ENCODE data around the gene KCTD7.
"Not testable (repeated sequence)": the region's sequence is repeated elsewhere in the genome, so short reads cannot be mapped to it uniquely, and the experiment has no call there.

KCTD7 gene

DNA sequence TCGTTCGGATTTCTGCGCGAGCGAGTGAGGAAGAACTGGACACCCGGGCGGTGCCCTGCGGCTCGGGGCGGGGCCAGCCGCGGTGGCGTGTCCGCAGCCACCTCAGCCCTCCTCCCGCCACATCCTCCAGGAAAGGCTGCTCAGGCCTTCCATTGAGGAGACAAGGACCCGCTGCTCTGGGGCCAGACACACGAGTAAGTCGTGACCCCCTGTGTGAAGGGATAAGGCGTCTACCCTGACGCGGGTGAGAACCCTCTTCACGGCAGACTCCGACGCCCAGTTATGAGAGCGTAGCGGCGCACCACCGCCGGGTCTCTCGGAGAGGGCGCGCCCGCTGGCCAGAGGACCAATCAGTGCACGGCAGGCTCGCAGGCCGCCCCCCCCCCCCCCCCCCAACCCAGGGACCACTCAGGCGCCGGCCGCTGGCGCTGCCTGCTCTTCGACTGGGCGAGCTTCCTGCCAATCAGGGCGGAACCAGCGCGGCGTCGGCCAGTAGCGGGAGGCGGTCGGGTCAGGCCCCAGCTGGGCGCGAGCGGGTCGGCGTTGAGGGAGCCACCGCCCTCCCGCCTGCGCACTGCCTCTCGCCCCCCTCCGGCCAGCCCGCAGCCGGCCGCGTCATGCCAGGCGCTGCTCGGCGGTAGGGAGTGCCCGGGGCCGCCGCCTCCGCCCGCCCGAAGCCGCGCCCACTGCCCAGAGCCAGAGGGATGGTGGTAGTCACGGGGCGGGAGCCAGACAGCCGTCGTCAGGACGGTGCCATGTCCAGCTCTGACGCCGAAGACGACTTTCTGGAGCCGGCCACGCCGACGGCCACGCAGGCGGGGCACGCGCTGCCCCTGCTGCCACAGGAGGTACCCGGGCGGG lies at the start of gene KCTD7:
Gene KCTD7 (plus strand): TSS at position 521 of the 861 bp plus-strand sequence. CDS start 184 bp downstream, at position 705.
- DNase-seq = peak; percentile 99

DNA sequence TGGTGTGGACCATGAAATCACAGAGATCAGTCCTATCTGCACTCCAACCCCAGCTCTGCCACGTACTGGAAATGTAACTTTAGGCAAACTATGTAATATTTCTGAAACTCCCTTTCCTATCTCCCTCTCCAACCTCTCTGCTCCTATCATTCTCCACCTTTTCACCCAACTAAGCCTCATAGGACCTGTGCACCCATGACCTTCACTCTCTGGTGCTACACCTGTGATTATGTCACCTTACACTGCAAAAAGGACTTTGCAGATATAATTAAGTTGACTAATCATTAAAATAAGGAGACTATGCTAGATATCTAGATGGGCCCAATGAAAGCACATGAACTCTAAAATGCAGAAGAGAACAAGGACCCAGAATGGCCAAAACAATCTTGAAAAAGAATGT lies 48.3 kb upstream of the KCTD7 start:
- DNase-seq = not testable (repeated sequence)

DNA sequence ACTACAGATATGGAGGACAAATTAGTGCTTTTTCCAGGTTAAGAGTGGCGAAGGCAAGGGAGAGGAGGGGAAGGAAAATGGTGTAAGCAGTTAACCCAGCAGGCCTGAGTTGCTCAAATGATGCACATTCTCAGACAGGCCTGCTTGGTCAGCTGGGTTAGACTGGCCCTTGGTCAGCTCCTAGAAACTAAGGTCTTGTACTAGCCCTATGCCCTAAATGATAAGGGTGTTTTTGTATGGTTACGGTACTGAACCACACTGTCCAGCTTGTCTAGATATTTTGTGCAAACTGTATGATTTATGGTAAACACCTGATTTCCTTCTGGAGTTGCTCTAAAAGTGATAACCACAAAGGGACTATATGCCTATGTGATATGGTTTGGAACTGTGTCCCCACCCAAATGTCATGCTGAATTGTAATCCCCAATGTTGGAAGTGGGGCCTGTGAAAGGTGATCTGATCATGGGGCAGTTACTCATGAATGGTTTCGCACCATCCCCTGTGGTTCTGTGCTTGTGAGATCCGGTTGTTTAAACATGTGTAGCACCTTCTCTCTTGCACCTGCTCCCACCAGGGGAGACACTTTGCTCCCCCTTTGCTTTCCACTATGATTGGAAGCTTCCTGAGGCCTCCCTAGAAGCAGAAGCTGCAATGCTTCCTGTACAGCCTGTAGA lies 45.7 kb upstream of the KCTD7 start:
- not testable (repeated sequence) for DNase-seq

DNA sequence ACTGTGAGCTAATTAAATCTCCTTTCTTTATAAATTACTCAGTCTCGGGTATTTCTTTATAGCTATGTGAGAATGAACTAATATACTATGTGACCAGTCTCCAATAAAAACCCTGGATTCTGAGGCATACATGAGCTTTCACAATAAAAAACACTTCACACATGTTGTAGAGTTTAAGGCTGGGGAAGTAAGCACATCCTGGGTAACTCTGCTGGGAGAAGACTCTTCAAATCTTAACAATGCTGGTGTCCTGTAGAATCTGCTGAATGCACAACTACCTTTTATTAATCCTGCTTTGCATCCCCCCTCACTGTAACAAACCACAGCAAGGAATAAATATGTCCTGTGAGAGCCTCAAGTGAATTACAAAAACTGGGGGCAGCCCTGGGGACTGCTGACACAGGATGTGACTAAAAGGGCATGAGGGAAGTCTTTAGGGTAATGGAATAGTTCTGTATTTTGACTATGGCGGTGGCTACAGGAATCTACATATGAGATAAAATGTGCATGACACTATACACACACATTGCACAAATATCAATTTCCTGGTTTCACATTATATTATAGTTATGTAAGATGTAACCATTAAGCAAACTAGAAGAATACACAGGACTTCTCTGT lies 45.1 kb upstream of the KCTD7 start:
- no peak for DNase-seq

DNA sequence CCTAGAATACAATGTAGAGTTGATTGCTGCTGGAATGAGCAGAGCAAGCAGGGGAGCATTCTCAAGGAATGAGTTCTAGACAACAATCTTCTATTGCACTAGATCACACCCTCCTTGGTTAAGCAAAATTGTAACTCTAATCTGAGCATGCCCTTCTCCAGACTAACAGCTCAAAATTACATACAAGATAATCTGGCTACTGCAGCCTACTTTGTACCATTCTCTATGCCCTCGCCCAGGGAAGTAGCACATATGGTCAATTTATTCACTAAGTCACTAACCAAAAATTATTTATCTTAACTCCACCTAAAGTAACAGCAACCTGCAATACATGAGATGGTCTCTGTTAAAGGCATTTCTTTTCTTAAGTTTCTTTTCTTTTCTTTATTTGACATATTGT lies 42.5 kb upstream of the KCTD7 start:
- DNase-seq = no peak

DNA sequence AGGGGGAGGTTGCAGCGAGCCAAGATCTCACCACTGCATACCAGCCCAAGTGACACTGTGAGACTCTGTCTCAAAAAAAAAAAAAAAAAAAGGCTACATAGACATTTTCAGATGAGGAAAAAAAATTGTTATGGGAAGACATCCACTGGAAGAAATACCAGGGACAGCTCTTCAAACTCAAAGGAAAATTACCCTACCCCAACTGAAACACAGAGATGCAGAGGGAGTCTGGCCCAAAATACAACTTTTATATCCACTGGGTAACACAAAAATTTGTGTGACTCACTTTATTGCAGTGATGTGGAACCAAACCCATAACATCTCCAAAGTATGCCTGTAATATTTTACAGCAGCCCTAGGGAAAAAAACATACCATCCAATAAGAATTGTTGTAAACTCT lies 40.5 kb upstream of the KCTD7 start:
- not testable (repeated sequence) for DNase-seq

DNA sequence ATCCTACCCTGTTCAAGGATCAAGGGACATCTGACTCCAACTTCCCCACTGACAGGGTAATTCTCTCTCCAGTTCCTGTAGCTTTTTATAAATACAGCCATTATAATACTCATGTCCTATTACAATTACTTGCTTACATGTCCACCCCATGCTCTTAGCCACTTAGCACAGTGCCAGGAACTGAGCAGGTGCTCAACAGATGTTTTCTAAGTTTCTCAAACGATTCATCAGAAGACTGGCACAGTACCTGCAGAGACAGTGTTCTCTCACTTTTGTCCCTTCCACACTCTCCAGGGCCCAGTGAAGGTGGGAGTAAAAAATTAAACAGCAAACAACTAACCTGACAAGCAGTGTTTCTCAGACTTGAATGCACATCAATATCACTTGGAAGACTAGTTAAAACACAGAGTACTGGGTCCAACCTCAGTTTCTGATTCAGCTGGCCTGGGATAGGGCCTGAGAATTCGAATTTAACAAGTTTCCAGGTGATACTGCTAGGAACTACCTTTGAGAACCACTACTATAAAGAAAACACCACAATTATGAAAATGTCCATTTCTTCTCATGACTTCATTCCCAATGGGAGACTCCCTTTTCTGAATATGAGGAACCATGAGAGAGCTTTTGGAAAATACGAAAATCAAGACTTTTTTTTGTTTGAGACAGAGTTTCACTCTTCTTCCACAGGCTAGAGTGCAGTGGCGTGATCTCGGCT lies 39.7 kb upstream of the KCTD7 start:
- not testable (repeated sequence) for DNase-seq

DNA sequence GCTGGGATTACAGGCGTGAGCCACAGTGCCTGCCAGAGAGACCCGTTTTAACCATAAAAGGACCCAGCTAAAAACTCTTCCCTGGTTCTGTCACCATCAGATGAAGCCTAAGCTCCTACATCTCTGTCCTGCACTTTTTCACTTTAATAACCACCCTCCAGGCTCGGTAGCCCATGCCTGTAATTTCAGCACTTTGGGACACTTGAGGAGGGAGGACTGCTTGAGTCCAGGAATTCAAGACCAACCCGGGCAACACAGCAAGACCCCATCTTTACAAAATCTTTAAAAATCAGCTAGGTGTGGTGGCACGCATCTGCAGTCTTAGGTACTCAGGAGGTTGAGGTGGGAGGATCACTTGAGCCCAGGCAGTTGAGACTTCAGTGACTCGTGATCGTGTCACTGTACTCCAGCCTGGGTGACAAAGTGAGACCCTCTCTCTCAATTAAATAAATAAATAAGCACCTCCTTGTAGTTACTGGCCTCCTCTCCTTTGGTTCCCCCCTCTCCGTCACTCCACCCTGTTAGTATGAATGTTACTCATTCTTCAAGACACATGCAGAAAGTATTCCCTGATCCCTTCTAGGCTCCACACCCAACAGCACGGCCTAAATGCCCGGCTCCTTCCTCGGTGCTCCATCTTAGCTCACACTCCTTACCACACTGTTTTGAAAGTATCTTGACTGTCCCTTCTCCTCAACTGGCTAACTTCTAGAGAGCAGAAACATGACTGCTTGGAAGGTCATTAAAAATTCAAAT lies 38.2 kb upstream of the KCTD7 start:
- not testable (repeated sequence) for DNase-seq

DNA sequence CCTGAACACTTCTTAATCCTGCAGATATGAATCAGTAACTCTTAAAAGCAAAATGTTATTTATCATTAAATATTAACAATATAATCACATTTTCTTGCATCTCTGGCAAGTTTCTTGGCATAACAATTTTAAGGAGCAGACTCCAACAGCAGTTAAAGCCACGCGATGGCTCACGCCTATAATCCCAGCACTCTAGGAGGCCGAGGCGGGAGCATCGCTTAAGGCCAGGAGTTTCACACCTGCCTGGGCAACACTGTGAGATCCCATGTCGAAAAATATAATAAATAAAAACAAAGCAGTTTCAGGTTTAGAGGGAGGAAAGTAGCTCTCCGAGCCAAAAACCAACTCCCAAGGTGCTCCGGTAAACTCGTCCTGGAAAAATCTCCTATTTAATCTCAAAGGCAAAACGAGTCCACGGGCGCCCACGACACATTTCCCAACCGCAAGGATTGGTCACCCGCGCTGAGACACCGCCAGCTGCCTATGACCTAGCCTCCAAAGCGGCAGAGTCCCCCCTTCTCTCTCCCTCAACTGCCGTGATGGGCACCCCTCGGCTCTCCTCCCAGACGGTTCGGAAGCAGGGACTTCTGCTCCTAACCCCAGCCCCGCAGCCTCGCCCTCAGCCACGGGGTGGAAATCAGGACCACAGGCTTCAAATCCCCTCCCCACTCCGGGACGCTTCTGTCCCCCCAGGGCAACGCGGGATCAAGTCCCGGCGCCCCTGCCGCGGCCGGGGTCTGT lies 37.5 kb upstream of the KCTD7 start:
- DNase-seq = not testable (repeated sequence)

DNA sequence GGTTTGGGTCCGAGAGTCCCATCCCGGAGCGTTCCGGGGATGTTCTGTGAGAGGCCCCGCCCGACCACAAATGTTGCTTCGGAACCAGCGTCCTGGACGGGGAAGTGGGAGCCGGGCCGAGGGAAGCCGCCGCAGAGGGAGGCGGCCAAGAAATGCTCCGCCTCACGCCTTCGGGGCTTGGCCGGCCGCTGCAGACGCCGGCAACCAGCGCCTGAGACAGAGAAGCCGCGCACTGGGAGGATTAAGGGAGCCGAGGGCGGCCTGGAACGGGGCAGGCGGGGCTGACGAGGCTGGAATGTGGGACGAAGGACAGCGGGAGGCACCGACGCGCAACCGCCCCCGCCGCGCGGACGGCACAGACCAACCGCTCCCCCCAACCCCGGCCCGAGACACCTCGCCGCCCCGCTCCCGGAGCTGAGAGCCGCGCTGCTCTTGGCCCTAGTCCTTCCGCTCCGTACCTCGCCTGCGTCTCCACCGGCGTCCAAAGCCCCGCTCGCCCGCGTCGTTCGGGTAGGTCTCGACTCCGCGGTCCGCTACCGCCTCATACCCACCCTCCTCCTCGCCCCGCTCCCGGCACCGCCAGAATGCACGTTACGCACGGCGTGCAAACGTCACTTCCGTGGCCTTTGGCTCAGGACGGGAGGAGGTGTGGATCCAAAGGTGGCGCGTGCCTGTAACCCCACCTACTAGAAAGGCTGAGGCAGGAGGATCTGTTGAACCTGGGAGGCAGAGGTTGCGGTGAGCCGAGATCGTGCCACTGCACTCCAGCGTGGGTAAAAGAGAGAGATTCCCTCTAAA lies 36.7 kb upstream of the KCTD7 start:
- DNase-seq = peak; percentile 97

DNA sequence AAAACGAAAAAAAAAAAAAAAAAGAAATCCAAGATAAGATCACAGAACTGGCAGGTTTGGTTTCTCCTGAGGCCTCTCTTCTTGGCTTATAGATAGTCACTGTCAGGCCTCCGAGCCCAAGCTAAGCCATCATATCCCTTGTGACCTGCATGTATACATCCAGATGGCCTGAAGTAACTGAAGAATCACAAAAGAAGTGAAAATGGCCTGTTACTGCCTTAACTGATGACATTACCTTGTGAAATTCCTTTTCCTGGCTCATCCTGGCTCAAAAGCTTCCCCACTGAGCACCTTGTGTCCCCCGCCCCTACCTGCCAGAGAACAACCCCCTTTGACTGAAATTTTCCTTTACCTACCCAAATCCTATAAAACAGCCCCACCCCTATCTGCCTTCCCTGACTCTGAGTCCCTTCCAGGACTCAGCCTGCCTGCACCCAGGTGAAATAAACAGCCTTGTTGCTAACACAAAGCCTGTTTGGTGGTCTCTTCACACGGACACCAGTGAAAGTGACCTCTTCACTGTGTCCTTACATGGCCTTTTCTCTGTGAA lies 36.0 kb upstream of the KCTD7 start:
- not testable (repeated sequence) for DNase-seq

DNA sequence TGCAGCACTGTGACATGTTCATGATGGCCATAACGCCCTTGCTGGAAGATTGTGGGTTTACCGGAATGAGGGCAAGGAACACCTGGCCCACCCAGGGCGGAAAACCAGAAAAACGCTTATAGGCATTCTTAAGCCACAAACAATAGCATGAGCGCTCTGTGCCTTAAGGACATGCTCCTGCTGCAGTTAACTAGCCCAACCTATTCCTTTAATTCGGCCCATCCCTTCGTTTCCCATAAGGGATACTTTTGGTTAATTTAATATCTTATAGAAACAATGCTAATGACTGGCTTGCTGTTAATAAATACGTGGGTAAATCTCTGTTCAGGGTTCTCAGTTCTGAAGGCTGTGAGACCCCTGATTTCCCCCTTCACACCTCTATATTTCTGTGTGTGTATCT lies 34.6 kb upstream of the KCTD7 start:
- DNase-seq = not testable (repeated sequence)

DNA sequence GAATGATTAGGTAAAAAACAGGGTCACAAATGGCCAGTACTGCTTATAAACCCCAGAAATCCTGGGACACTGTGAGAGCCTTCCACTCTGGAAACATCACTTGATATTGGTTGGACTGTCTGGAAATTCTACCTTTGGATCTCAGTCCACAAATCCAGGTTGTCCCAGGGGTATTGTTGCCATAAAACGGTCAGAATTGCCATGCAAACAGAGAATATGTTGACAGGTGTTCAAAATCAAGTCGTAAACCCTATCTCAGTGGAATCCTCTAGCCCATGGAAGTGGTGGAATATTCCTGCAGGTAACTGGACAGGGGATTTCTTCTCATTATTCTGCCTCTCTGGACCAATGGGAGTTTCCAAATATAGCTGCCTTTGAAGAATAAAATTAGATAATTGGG lies 31.2 kb upstream of the KCTD7 start:
- no peak for DNase-seq

DNA sequence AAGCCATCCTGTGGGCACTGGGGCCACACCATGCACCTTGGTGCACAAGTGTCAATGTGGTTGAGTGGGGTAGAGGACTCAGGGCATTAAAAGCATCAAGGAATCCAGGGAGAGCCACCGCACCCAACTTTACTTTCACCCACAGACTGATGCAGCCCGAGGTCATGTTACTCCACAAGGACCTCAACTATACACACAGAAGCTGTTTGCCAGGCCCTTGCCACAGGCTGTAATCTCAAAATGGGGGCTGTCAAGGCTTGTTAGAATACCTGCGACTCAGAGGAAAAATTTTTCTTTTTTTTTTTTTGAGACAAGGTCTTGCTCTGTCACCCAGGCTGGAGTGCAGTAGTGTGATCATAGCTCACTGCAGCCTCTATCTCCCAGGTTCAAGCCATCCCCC lies 26.5 kb upstream of the KCTD7 start:
- DNase-seq = no peak

DNA sequence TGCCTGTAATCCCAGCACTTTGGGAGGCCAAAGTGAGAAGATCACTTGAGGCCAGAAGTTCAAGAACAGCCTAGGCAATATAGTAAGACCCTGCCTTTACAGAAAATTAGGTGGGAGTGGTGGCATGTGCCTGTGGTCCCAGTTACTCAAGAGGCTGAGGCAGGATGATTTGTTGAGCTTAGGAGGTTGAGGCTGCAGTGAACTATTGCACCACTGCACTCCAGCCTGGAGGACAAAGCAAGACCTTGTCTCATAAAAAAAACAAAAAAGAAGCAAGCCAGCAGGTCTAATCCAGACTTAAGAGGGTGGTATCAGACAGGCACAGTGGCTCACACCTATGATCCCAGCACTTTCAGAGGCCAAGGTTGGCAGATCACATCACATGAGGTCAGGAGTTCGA lies 24.5 kb upstream of the KCTD7 start:
- no peak for DNase-seq

DNA sequence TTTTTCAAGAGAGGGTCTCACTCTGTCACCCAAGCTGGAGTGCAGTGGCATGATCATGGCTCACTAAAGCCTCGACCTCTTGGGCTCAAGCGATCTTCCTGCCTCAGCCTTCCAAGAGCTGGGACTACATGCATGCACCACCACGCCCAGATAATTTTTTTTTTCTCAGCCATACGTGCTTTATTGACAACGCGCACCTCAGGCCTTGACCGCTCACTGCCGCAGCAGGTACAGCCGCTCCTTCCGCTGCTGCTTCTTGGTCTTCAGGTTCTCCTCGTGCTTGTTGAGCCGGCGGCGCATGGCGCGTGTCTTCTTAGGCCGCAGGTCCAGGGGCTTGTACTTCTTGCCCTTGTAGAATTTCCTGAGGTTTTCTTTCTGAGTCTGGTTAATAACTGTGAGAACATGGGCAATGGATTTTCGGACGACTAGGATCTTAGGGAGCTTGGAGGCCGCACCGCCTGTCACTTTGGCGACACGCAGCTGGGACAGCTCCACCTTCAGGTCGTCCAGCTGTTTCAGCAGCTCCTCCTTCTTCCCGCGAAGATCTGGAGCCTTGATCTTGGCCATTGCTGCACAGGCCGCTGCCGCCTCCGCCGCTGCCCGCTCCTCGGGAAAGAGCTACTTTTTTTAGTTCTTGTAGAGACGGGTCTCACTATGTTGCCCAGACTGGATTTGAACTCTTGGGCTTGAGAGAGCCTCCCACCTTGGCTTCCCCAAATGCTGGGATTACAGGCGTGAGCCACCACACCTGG lies 22.0 kb upstream of the KCTD7 start:
- not testable (repeated sequence) for DNase-seq

DNA sequence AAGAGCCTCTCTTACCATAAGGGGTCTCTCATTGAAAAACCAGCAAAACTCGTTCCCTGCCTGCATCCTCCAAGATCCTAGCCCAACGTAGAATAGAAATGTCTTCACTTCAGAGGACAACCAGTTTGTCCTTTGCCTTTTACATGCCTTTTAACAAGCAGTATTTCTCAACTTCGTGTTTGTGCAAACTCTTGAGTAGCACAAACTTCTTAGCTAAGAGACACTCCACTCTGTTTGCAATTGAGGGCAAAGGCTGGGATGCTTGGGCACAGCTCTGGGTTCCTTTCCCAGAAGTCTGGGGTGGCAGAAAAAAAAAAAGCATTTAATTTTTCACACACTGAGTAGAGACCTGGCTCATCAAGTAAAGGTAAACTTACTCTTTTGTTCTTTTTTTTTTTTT lies 19.5 kb upstream of the KCTD7 start:
- DNase-seq = no peak

DNA sequence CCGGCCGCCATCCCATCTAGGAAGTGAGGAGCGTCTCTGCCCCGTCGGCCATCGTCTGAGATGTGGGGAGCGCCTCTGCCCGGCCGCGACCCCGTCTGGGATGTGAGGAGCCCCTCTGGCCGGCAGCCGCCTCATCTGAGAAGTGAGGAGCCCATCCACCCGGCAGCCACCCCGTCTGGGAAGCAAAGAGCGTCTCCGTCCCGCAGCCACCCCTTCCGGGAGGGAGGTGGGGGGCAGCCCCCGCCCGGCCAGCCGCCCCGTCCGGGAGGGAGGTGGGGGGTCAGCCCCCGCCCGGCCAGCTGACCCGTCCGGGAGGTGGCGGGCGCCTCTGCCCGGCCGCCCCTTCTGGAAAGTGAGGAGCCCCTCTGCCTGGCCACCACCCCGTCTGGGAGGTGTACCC lies 14.1 kb upstream of the KCTD7 start:
- DNase-seq = not testable (repeated sequence)

DNA sequence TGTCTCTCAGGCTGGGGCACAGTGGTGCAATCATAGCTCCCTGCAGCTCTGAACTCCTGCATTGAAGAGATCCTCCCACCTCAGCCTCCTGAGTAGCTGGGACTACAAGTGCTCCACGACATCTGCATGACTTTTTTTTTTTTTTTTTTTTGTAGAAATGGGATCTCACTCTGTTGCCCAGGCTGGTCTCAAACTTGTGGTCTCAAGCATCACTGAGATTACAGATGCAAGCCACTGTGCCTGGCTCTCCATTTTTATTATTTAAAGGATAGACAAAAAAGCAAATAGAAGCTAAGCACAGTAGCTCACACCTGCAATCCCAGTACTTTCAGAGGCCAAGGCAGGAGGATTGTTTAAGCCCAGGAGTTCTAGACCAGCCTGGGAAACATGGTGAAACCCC lies 13.0 kb upstream of the KCTD7 start:
- no peak for DNase-seq

DNA sequence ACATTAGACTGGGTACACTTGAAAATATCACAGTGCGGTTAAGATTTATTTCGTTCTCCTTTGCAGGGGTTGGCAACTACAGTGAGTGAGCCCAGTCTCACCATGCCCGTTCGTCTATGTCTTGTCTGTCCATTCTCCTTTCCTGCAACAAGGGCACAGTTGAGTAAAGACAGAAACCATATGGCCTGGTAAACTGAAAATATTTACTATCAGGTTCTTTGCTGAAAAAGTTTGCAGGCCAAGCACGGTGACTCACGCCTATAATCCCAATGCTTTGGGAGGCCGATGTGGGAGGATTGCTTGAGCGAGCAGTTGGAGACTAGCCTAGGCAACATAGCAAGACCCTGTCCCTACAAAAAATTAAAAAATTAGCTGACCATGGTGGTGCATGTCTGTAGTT lies 11.4 kb upstream of the KCTD7 start:
- DNase-seq = no peak
